ENCODE measurements around the gene POC1A. TPM values are rescaled to one million over a fixed set of nuclear protein-coding genes. Genes with fewer than 3 reads are reported as not detected.

Gene POC1A
- total and polyA plus RNA-seq, 9 of the 15 experiments (the other 6 are each of a cell fraction or from before 2014, with no cell fraction given): 7.2 to 17.5 (median 12.1) TPM

GRCh38 chr3:52029535-52029934 is 124.7 kb downstream of the POC1A start:
- no peaks in the 10 kb centered on the region for H3K79me2 ChIP-seq (ENCODE audit: control insufficient read depth, insufficient read depth, low read length)
- H3K4me2 ChIP-seq (ENCODE audit: insufficient read depth, low read length): peak overlapping the region; percentile 52; the same call in 1 of the 2 replicates
- no peaks in the 10 kb centered on the region; the same call in 1 of the 2 replicates for H4K20me1 ChIP-seq (replicated peaks; ENCODE audit: control insufficient read depth, insufficient read depth, low read length)
- no peak overlapping the region for H2AFZ ChIP-seq (ENCODE audit: low read depth, low read length)
- ATAC-seq (no peak), DNase-seq (ENCODE audit: extremely low read depth in 1 of 4, low spot score in 3 of 4) (no peak), FAIRE-seq (no peak)
- BruUV-seq (replicated peaks): no TSS peak
- no peak overlapping the region for H3K4me3 ChIP-seq
- CTCF ChIA-PET (ENCODE audit: low intra/inter-chr PET ratio): no interaction called here
- no peaks in the 10 kb centered on the region for H3K9me1 ChIP-seq (ENCODE audit: control insufficient read depth, insufficient read depth, low read length)
- in situ Hi-C loops (cut with MboI) (no loop called here), intact Hi-C loops (cut with micrococcal nuclease) (no loop called here)
- peaks cover 14 to 27% of the 10 kb centered on the region in 2 experiments for H3K4me1 ChIP-seq (replicated peaks in 1 of 2; ENCODE audit: control insufficient read depth in 2 of 2, insufficient read depth in 2 of 2, low read length in 2 of 2)
- 63% methylated on average over 4 of the region's 10 CpGs for WGBS (ENCODE audit: insufficient coverage, low coverage, missing lambda C conversion rate)
- H3K9ac ChIP-seq (ENCODE audit: insufficient read depth in 1 of 2, low read depth in 2 of 2, low read length in 2 of 2): no peak overlapping the region
- H3K27ac ChIP-seq (ENCODE audit: extremely low read depth, low read depth, low read length): no peak overlapping the region
- POLR2A ChIA-PET: interaction anchor here (0.7 to 0.9 kb wide), 2 partner anchors 14 to 16 kb away, joined by 4 to 6 read pairs; no protein-coding TSS in a partner anchor
- H3K36me3 ChIP-seq (ENCODE audit: control insufficient read depth, insufficient read depth, low read length): no peaks in the 10 kb centered on the region
- H3K27me3 ChIP-seq (ENCODE audit: control insufficient read depth in 2 of 2, insufficient read depth in 2 of 2, low read length in 2 of 2): no peaks in the 10 kb centered on the region; a peak in 1 of 5 replicates
- no peaks in the 10 kb centered on the region for H3K9me3 ChIP-seq (replicated peaks; ENCODE audit: control insufficient read depth, insufficient read depth, low read depth, low read length)
- no peak for TF ChIP-seq NFIX (CRISPR knock-in tag; IDR thresholded peaks at IDR 0.05; ENCODE audit: low read depth)

GRCh38 chr3:52029053-52029452 is 125.2 kb downstream of the POC1A start:
- Histone ChIP-seq H3K4me1 (replicated peaks in 1 of 2; ENCODE audit: control insufficient read depth in 2 of 2, insufficient read depth in 2 of 2, low read length in 2 of 2) (peaks cover 14 to 27% of the 10 kb centered on the region in 2 experiments), H3K4me3 (no peak overlapping the region), H3K9me1 (ENCODE audit: control insufficient read depth, insufficient read depth, low read length) (no peaks in the 10 kb centered on the region), H4K20me1 (replicated peaks; ENCODE audit: control insufficient read depth, insufficient read depth, low read length) (no peaks in the 10 kb centered on the region; the same call in 1 of the 2 replicates), H3K79me2 (ENCODE audit: control insufficient read depth, insufficient read depth, low read length) (no peaks in the 10 kb centered on the region), H3K9ac (ENCODE audit: insufficient read depth in 1 of 2, low read depth in 2 of 2, low read length in 2 of 2) (peak overlapping the region in 1 of 2 experiments; percentile 81; a peak in 2 of 4 replicates), H3K27me3 (ENCODE audit: control insufficient read depth in 2 of 2, insufficient read depth in 2 of 2, low read length in 2 of 2) (no peaks in the 10 kb centered on the region; a peak in 1 of 5 replicates), H3K9me3 (replicated peaks; ENCODE audit: control insufficient read depth, insufficient read depth, low read depth, low read length) (no peaks in the 10 kb centered on the region), H3K36me3 (ENCODE audit: control insufficient read depth, insufficient read depth, low read length) (no peaks in the 10 kb centered on the region), H2AFZ (ENCODE audit: low read depth, low read length) (no peak overlapping the region), H3K4me2 (ENCODE audit: insufficient read depth, low read length) (peak overlapping the region; percentile 52; the same call in 1 of the 2 replicates), H3K27ac (ENCODE audit: extremely low read depth, low read depth, low read length) (no peak overlapping the region)
- no TSS peak for BruUV-seq (replicated peaks)
- WGBS (ENCODE audit: insufficient coverage, low coverage, missing lambda C conversion rate): 6% methylated on average over 9 of the region's 9 CpGs
- ATAC-seq: peak; percentile 80
- in situ Hi-C loops (cut with MboI): no loop called here
- CTCF ChIA-PET (ENCODE audit: low intra/inter-chr PET ratio): no interaction called here
- DNase-seq (ENCODE audit: extremely low read depth in 1 of 4, low spot score in 3 of 4): peak; percentile 56 to 78 (median 66)
- FAIRE-seq: peak; percentile 65
- POLR2A ChIA-PET: interaction anchor here (0.7 to 0.9 kb wide), 4 partner anchors 15 to 432 kb away, joined by 3 to 6 read pairs (median 4); no protein-coding TSS in a partner anchor
- intact Hi-C loops (cut with micrococcal nuclease): no loop called here
- TF ChIP-seq TEAD2 (tag; IDR thresholded peaks at IDR 0.05) (no peak), ILK (tag; IDR thresholded peaks at IDR 0.05; ENCODE audit: borderline replicate concordance, low read depth) (no peak), SMAD4 (CRISPR knock-in tag; conservative IDR thresholded peaks at IDR 0.05) (peak; percentile 92), MXD1 (CRISPR knock-in tag; IDR thresholded peaks at IDR 0.05; ENCODE audit: borderline replicate concordance, poor library complexity, severe bottlenecking) (no peak), MAFF (IDR thresholded peaks at IDR 0.05; ENCODE audit: low read length) (no peak), ZNF280B (CRISPR knock-in tag; IDR thresholded peaks at IDR 0.05) (no peak), ELK1 (CRISPR knock-in tag; IDR thresholded peaks at IDR 0.05) (no peak), MTA2 (IDR thresholded peaks at IDR 0.05; ENCODE audit: low read depth) (peak; percentile 38; the same call in 1 of the 2 replicates), THRA (IDR thresholded peaks at IDR 0.05) (no peak), TCF3 (CRISPR knock-in tag; IDR thresholded peaks at IDR 0.05) (peak; percentile 83)

Measured in K562 (cell line).